ENCODE measurements around the gene FBXO5.
"Not testable (repeated sequence)": the region's sequence is repeated elsewhere in the genome, so short reads cannot be mapped to it uniquely, and the experiment has no call there.

FBXO5 gene, protein sequence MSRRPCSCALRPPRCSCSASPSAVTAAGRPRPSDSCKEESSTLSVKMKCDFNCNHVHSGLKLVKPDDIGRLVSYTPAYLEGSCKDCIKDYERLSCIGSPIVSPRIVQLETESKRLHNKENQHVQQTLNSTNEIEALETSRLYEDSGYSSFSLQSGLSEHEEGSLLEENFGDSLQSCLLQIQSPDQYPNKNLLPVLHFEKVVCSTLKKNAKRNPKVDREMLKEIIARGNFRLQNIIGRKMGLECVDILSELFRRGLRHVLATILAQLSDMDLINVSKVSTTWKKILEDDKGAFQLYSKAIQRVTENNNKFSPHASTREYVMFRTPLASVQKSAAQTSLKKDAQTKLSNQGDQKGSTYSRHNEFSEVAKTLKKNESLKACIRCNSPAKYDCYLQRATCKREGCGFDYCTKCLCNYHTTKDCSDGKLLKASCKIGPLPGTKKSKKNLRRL

DNA sequence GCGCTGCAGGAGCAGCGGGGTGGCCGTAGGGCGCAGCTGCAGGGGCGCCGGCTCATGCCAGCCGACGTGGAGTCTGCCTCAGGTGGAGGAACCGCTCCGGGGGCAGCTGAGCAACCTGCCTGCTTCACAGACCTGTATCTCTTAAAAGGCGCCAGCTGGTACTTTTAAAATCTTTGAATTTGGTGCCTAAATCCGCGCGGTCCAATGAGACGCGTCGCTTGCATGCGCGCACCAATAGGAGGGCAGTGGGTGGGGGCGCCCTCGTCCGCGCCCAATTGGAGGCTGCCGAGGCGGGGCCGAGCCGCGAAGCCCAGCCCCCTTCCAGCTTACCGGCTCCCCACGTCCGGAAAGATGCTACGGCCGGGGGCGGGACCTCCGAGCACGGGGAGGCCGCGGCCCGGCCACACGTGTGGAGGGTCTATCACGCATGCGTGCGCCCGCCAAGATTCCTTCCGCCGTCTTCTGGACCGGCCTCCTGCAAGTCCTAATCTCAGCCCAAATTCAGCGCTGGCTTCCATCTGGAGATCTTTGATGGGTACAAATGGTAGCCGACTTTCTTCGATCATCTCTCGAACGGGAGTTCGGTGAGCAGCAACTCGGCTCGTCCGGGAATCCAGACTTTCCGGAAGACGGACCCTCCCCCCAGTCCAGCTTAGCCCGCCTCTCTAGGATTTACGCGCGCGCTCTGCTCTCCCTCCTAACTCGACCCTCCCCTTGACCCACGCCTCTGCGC, at the start of gene FBXO5:
FBXO5 (minus strand) TSS at position 138 of the 733 bp plus-strand sequence; CDS start at position 56, 82 bp downstream.
- DNase-seq (ENCODE audit: low spot score) = peak; percentile 97

DNA sequence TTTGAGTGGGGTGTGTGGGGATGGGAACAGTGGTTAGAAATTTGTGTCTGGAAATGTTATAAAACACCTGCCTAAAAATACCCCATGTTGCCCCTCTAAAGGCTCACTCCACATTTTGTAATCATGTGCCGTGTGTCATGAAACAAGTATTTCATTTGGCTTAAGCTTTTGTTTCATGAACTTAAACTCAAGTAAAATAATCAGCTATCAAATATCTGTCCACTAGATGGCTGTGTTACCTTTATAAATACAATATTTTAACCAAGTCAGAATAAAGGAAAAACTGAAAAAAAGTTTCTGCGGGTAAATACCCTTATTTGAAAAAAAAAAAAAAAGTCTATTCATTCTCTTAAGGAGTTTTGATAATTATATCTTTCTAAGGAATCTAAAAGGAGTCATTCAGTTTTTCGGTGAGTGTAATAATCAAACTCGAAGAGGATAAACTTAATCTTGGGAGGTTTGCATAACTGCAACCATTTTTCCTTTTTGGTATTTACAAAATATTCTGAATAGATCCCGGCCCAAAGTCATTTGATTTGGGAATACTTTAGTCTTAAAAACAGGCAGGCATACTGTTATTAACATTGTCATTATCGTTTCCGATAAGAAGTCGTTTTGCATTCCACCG, 49.5 kb upstream of the FBXO5 start:
- no peak for DNase-seq (ENCODE audit: low spot score)

DNA sequence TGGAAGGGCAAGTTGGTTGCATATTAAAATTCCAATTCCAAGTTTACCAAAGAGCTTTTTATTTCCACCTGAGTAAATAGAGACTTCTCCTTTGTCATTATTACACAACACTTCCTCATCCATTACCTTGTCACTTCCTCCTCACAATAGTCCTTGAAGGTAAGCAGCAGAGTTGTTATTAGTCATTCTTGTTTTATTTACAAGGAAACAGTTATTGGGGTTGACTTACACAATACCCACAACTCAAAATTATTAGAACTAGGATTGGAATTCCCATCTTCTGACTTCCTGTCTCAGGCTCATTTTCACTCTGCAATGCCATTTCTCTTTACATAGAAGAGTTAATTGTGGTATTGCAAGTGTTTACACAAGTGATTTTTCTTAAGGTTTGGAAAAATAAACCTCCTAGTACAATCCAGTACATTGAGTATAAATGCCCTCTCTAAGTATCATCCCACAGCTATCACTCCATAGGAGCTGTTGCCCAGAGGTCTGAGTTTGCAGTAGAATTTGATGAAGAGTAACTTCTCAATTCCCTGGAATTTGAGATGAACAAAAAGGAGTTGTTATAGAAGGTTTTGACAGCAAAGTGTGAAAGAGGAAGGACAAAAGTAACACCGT, 48.6 kb upstream of the FBXO5 start:
- no peak for DNase-seq (ENCODE audit: low spot score)

DNA sequence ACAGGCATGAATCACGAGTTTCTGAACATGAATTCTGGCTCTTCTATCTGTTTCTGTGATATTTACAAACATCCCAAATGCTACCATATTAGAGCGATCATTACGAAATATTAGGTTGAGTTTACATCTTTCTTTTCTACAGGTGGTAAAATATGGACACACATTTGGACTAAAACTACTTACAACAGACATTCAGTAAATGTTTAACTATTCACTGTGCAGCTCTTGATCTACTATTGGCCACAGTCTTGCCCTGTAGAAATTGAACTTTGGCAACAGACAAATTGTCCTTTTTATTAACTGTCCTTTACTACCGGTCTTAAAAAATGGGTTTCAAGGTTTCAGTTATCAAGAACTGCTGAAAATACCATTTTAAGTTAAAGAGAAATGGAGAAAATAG, 46.1 kb upstream of the FBXO5 start:
- no peak for DNase-seq (ENCODE audit: low spot score)

DNA sequence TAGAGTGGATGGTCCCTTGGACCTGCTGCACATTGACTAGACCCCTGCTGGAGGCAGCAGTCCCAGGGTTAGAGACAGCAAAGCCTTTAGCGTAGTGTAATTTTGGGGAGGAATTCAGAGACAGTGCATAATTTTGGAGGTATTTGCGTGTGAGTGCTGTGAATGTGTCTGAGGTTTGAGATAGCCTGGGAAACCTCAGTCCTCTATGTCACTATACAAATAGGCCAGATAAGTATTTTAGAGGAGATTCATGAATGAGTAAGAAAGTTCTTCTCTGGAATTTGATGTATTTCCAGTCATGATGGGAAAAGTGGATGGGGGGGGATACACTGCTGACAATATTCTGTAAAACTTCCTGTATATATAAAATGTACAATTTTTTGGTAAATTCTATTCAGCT, 45.4 kb upstream of the FBXO5 start:
- DNase-seq (ENCODE audit: low spot score) = peak; percentile 52

DNA sequence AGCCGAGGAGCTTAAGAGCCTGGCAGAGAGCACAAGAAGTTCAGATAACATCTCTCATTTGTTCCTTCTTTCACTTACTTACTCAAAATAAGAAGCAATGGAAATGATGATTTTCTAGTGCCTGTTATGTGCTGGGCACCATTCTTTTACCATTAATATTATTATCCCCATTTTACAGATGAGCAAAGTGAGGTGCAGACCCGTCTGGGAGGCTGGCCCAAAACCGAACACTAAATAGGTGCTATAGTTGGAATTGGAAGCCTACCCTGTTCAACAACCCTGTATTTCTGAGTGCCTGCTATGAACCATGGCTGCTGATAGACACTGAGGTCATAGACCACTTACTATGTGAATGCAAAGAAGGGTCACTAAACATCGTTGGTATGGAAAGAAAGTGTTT, 44.6 kb upstream of the FBXO5 start:
- no peak for DNase-seq (ENCODE audit: low spot score)

DNA sequence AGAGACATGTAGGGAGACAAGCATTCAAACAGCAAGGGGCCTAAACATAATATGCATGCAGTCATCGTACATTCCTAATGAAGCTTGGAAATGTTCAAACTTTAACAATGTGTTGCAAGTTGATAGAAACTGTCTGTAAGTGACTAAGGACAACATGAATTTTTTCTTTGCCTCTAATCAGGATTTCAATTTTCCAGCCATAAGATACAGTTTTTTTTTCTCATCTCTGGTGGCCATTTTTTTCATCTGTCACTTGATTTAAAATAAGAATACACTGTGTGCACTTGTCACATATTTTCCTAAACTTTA, 41.8 kb upstream of the FBXO5 start:
- no peak for DNase-seq (ENCODE audit: low spot score)

DNA sequence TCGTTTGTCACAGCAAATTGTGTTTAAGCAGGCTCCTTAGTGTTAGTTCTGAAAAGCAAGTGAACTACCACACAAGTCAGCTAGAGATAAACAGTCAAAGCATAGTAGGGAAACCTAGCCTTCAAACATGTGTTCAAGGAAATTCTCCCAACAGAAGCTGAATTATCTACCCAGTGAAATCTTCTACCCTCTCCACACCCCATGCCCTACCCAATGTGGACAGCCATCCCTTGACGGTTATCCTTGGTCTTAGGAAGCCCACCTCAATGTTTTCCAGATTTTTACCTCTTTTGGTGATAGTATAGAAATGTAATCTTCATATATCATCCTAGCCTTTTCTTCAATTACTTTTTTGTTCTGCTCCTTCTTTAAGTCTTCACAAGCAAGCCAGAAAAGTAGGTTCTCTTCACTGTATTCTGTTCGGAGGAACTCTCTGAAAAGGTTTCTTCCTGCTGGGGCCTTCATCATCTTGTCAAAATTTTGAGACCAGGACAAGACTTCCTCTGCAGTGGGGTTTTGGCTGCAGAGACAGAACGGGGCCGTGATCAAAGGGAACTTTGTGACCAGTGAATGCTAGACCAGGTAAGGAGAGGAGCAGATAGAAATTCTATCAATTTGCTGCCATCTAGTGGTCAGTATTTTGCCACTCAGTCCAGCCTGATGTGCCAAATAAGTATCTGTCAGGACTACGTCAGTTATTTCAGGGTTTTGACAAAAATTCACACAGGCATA, 41.3 kb upstream of the FBXO5 start:
- peak; percentile 26 for DNase-seq (ENCODE audit: low spot score)

DNA sequence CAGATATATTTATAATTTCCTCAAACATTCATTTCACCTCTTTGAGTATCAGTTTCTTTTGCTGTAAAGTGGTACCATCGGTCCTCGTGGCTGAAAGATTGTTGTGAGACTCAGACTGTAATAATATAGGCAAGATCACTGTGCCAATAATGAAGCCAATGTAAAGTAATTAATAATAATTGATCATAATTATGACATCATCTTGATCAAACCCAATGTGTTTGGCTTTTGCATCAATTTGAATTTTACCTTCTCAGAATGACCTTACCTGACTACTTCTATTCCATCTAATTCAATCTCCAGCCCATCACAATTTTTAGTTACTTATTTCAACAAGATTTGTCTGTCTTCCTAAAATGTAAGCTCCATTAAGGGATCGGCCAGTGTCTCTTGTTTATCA, 35.5 kb upstream of the FBXO5 start:
- no peak for DNase-seq (ENCODE audit: low spot score)

DNA sequence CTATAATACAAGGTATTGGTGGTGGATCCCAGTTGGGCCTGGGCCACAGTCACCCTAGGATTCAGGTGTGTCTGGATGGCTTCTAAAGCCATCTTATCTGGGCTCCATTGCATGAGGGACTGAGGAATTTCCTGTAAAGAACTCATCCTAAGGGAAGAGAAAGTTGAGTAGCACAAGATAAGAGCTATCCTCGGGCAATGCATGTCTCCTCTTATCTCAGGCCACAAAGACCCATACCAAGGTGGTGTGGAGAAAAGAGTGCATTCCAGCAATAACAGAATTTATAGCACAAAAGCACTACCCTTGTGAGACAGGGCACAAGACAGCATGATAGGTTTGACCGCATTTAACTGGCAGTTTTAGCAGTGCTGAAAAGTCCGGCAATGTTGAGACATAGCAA, 34.0 kb upstream of the FBXO5 start:
- DNase-seq (ENCODE audit: low spot score) = no peak

DNA sequence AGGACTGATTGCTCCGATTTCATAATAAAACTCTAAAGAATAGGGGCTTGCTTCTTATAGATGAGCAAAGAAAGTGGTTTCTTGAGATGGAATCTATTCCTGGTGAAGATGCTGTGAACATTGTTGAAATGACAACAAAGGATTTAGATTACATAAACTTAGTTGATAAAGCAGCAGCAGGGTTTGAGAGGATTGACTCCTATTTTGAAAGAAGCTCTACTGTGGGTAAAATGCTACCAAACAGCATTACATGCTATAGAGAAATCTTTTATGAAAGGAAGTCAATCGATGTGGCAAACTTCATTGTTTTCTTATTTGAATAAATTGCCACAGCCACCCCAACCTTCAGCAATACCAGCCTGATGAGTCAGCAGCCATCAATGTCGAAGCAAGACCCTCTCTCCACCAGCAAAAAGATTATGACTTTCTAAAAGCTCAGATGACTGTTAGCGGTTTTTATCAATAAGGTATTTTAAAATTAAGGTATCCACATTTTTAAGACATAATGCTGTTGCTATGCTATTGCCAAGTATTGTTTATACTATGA, 32.3 kb upstream of the FBXO5 start:
- DNase-seq (ENCODE audit: low spot score) = no peak

DNA sequence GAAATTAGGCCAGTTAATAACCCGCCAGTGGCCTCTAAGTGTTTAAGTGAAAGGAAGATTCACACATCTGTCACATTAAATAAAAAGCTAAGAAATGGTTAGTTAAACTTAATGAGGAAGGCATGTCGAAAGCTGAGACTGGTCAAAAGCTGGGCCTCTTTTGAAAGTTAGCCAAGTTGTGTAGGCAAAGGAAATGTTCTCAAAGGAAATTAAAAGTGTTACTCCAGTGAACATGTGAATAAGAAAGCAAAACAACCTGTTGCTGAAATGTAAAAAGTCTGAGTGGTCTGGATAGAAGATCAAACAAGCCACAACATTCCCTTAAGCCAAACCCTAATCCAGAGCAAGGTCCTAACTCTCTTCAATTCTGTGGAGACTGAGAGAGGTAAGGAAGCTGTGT, 30.6 kb upstream of the FBXO5 start:
- DNase-seq (ENCODE audit: low spot score) = no peak

DNA sequence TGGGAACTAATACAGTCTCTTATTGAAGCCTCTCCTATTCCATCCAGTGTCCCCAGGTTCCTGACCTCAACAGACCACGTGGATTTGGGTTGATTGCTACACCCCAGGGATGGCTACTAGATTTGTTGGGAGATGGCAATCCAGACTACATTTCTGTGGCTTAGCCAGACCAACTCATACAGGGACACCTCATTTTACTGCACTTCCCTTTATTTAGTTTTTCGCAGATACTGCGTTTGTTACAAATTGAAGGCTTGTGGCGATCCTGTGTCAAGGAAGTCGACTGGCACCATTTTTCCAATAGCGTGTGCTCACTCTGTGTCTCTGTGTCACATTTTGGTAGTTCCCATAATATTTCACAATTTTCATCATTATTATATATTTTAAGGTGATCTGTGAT, 30.0 kb upstream of the FBXO5 start:
- DNase-seq (ENCODE audit: low spot score) = no peak

DNA sequence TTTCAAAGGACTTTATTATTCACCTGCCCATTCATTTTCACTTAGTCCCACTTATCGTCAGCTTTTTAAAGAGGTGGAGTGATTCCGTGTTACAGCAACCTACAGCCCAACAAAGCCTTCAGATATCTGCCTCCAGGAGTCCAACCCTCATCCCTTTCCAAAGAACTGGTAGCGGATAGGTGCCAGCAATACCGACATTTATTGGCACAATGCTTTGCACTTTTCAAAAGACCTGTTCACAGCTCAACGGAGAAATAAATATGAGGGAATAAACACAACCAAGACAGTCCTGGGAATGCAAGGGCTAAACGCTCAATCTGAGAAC, 20.5 kb upstream of the FBXO5 start:
- no peak for DNase-seq (ENCODE audit: low spot score)

DNA sequence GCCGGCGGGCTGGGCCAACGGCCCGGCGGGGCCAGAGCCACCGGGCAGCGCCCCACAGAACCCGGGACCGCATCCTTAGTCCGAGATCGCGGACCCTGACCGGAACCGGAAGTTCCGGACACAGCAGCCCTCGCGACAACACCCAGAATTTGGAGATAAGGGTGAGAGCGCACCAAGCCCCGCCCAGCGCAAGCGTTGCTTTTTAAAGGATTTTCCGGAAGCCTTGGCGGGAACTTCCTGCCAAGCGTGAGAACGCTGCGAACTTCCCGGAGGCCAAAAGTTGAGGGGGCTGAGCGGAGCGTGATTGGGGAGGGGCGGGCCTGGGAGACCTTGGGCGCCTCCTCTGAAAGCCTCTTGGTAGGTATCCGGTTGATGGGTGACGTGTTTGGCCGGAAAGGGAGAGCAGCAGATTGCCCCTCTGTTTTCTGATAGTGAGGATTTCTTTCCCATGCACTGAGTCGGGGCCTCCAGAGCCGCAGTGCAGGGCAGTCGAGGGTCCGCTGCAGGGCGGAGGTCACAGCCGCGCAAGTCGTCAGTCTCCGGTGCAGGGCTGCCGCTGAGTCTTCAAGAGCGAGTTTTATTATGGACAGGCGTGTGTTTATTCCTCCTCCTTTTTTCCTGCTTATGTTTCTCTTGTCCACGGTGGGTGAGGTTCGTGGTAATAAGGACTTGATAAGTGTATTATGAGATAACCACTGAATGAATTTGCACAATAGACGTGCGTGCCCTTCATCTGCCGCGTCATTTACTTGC, 19.9 kb upstream of the FBXO5 start, which contains the start of gene MTRF1L:
MTRF1L (minus strand) TSS at position 97 of the 753 bp plus-strand sequence; CDS start at position 73, 24 bp downstream.
- DNase-seq (ENCODE audit: low spot score) = peak; percentile 90

DNA sequence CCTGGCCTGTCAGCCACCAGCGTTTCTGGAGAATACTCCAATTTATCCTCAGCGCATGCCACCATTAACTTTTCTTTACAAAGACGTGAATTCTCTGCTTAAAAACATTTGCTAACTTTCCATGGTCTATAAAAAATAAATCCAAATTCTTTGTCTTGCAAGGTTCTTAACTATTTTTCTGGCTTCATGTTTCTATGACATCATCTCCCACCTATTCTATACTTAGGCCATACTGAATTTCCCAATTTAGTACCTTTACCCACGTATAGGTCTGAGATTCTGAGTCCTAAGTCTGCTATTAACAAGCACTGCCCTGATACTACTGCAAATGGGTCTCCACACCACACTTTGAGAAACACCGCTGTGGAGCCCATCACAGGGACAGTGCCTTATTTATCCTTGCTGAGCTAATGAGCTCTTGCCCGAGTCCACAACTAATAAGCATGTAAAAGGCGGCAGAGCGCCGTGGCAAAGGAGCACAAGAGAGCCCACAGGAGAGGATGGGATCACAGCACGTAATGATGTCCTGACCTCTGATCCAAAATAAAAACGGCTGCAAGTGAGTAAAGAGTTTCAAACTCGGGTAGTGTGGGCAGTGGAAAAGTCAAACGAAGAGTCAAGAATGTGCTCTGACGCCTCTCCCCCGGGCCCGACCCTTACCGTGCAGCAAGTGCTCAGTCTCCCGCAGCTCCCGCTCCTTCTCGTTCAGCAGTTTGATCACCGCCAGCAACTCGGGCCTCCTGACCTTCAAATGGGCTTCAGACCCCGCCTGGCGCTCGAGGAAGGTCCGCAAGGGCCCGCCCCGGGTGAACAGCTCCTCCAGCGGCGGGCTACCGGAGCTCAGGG, 19.1 kb upstream of the FBXO5 start:
- DNase-seq (ENCODE audit: low spot score) = no peak

DNA sequence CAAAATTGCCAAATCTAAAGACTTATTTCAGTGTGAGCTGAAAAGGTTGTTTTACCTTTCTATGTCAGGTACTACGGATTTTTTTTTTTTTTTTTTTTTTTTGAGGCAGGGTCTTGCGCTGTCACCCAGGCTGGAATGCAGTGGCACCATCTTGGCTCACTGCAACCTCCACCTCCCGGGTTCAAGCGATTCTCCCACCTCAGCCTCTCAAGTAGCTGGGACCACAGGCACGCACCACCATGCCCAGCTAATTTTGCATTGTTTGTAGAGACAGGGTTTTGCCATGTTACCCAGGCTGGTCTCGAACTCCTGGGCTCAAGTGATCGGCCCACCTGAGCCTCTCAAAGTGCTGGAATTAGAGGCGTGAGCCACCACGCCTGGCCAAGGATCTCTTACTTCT, 17.9 kb upstream of the FBXO5 start:
- not testable (repeated sequence) for DNase-seq (ENCODE audit: low spot score)

DNA sequence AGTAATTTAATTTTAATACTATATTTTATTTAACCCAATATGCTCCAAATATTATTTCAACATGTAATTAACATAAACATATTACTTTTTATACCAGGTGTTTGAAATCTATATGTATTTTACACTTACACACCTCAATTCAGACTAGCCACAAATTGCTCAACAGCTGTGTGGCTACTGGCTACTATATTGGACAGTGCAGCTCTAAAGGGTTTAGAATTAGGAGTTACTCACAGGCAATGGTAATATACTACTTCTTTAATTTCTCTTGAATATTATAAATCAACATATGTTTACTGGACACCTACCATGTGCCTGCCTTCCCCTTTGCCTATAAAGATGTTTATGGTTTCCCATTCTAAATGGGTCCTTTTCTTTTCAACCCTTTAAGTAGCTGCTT, 17.4 kb upstream of the FBXO5 start:
- no peak for DNase-seq (ENCODE audit: low spot score)

DNA sequence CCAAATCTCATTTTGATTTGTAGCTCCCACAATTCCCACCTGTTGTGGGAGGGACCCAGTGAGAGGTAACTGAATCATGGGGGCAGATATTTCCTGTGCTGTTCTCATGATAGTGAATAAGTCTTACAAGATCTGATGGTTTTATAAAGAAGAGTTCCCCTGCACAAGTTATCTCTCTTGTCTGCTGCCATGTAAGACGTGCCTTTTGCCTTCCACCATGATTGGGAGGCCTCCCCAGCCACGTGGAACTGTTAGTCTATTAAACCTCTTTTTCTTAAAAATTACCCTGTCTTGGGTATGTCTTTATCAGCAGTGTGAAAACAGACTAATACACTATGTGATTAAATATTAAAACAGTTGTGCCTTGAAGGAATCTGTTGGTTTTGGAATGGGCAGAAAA, 16.7 kb upstream of the FBXO5 start:
- not testable (repeated sequence) for DNase-seq (ENCODE audit: low spot score)

DNA sequence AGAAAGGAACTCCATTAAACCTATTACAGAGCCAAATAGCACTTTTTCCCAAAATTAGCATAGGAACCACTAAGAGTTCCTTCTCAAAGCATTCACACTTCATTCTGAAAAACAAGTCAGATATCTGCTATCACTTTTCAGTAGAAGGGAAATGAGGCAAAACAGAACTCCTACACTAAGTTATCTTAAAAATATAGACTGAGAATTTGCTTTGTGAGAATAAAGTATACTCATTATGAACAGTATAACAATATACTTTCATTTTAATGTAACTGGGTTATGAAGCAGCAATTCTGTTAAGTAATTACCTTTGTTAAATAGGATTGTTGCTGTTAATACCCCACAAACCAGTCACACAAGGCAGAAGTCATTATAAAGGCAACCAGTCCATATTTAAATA, 11.0 kb upstream of the FBXO5 start:
- DNase-seq (ENCODE audit: low spot score) = no peak
